Measurements from ENCODE around the gene ARMC5. TPM values are rescaled to one million over a fixed set of nuclear protein-coding genes. Genes with fewer than 3 reads are reported as not detected.
A peak's percentile ranks its signal among the peaks of the same experiment; 100 is the strongest.

ARMC5 gene
- polyA plus RNA-seq, 1 of the 3 experiments (the other 2 are of a cell fraction), result 8.9 TPM

DNA sequence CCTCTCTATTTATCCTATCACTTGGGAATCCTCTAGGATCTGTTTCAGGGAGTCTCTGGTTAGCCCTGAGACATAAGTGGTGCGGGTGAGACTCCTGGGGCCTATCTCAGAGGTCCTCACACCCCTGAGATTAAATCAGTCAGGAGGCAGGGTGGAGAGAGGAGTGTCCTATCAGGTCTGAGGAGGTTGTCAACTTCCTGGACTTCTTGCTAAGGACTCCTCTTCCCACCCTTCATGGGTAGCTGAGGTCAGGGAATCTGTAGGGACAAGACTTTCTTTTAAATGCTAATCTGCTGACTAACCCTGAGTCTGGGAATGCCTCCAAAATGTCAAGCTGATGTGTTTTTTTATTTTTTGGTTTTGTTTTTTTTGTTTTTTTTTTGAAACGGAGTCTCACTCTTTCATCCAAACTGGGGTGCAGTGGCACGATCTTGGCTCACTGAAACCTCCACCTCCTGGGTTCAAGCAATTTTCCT lies 6.6 kb upstream of the ARMC5 start:
- Histone ChIP-seq H3K27ac (ENCODE audit: low read depth in 2 of 2, low read length in 1 of 2) (peak overlapping the region; percentile 60 to 95), H3K36me3 (replicated peaks in 1 of 2; ENCODE audit: control insufficient read depth in 1 of 2, insufficient read depth in 2 of 2, low read length in 1 of 2) (peaks cover 3 to 10% of the 10 kb centered on the region in 2 experiments), H3K4me1 (ENCODE audit: control insufficient read depth in 1 of 2, insufficient read depth in 2 of 2, low read depth in 1 of 2, low read length in 1 of 2) (peaks cover 38 to 50% of the 10 kb centered on the region in 2 experiments; a peak in 3 of 4 replicates), H3K9ac (peak overlapping the region; percentile 39; the same call in 1 of the 2 replicates), H3K9me2 (no peaks in the 10 kb centered on the region), H3K4me3 (ENCODE audit: low read depth in 2 of 2, low read length in 1 of 2) (no peak overlapping the region), H3K9me3 (no peaks in the 10 kb centered on the region), H3K79me2 (ENCODE audit: insufficient read depth) (peaks cover 53% of the 10 kb centered on the region), H3K4me2 (peak overlapping the region; percentile 62), H4K20me1 (ENCODE audit: insufficient read depth) (peaks cover 32% of the 10 kb centered on the region), H3F3A (replicated peaks; ENCODE audit: insufficient read depth) (peaks cover 24% of the 10 kb centered on the region), H2AFZ (ENCODE audit: low read depth) (no peak overlapping the region), H3K27me3 (ENCODE audit: insufficient read depth) (no peaks in the 10 kb centered on the region)
- WGBS (ENCODE audit: low lambda C conversion rate), result 50% methylated on average over 3 of the region's 3 CpGs
- no peak for DNase-seq
- CTCF ChIA-PET, result interaction anchor here (0.8 to 2.6 kb wide), 7 partner anchors 9 to 468 kb away, joined by 3 to 33 read pairs (median 7); partner anchors contain the start of genes HSD3B7 and ZNF843
- POLR2A ChIA-PET, result no interaction called here
- TF ChIP-seq RFX5 (IDR thresholded peaks at IDR 0.05; ENCODE audit: low read length) (no peak), CHD2 (IDR thresholded peaks at IDR 0.05; ENCODE audit: low read length, partially characterized antibody) (no peak), FOXM1 (IDR thresholded peaks at IDR 0.05; ENCODE audit: low read depth) (no peak), FOSL2 (IDR thresholded peaks at IDR 0.05; ENCODE audit: borderline replicate concordance, low read depth) (peak; percentile 63; the same call in 1 of the 2 replicates), YY1 (IDR thresholded peaks at IDR 0.05; ENCODE audit: low read depth) (no peak), GATA2 (CRISPR knock-in tag; IDR thresholded peaks at IDR 0.05) (no peak), MEF2A (IDR thresholded peaks at IDR 0.05; ENCODE audit: borderline replicate concordance, low read depth) (no peak), NFIC (IDR thresholded peaks at IDR 0.05; ENCODE audit: borderline replicate concordance) (peak; percentile 78), NRF1 (IDR thresholded peaks at IDR 0.05; ENCODE audit: low read depth, low read length) (no peak), RXRA (IDR thresholded peaks at IDR 0.05; ENCODE audit: borderline replicate concordance, low read depth) (peak; percentile 80; the same call in 1 of the 2 replicates), TEAD4 (IDR thresholded peaks at IDR 0.05; ENCODE audit: borderline replicate concordance, insufficient read depth) (no peak), JUND (IDR thresholded peaks at IDR 0.05) (peak; percentile 71; the same call in 1 of the 2 replicates), RAD21 (IDR thresholded peaks at IDR 0.05; ENCODE audit: low read length) (no peak), TCF12 (IDR thresholded peaks at IDR 0.05) (peak; percentile 44), ELF1 (IDR thresholded peaks at IDR 0.05) (peak; percentile 68), MXI1 (IDR thresholded peaks at IDR 0.05; ENCODE audit: low read depth, low read length) (no peak), EZH2phosphoT487 (IDR thresholded peaks at IDR 0.05; ENCODE audit: borderline replicate concordance, low read depth) (no peak), RCOR1 (IDR thresholded peaks at IDR 0.05; ENCODE audit: low read length) (no peak)
- TF ChIP-seq, protein P1, sequence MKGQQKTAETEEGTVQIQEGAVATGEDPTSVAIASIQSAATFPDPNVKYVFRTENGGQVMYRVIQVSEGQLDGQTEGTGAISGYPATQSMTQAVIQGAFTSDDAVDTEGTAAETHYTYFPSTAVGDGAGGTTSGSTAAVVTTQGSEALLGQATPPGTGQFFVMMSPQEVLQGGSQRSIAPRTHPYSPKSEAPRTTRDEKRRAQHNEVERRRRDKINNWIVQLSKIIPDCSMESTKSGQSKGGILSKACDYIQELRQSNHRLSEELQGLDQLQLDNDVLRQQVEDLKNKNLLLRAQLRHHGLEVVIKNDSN (IDR thresholded peaks at IDR 0.05; ENCODE audit: borderline replicate concordance, low read depth), result no peak
- TF ChIP-seq, protein P2, sequence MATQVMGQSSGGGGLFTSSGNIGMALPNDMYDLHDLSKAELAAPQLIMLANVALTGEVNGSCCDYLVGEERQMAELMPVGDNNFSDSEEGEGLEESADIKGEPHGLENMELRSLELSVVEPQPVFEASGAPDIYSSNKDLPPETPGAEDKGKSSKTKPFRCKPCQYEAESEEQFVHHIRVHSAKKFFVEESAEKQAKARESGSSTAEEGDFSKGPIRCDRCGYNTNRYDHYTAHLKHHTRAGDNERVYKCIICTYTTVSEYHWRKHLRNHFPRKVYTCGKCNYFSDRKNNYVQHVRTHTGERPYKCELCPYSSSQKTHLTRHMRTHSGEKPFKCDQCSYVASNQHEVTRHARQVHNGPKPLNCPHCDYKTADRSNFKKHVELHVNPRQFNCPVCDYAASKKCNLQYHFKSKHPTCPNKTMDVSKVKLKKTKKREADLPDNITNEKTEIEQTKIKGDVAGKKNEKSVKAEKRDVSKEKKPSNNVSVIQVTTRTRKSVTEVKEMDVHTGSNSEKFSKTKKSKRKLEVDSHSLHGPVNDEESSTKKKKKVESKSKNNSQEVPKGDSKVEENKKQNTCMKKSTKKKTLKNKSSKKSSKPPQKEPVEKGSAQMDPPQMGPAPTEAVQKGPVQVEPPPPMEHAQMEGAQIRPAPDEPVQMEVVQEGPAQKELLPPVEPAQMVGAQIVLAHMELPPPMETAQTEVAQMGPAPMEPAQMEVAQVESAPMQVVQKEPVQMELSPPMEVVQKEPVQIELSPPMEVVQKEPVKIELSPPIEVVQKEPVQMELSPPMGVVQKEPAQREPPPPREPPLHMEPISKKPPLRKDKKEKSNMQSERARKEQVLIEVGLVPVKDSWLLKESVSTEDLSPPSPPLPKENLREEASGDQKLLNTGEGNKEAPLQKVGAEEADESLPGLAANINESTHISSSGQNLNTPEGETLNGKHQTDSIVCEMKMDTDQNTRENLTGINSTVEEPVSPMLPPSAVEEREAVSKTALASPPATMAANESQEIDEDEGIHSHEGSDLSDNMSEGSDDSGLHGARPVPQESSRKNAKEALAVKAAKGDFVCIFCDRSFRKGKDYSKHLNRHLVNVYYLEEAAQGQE (IDR thresholded peaks at IDR 0.05; ENCODE audit: low read depth, low read length), result no peak
- TF ChIP-seq, protein P3, sequence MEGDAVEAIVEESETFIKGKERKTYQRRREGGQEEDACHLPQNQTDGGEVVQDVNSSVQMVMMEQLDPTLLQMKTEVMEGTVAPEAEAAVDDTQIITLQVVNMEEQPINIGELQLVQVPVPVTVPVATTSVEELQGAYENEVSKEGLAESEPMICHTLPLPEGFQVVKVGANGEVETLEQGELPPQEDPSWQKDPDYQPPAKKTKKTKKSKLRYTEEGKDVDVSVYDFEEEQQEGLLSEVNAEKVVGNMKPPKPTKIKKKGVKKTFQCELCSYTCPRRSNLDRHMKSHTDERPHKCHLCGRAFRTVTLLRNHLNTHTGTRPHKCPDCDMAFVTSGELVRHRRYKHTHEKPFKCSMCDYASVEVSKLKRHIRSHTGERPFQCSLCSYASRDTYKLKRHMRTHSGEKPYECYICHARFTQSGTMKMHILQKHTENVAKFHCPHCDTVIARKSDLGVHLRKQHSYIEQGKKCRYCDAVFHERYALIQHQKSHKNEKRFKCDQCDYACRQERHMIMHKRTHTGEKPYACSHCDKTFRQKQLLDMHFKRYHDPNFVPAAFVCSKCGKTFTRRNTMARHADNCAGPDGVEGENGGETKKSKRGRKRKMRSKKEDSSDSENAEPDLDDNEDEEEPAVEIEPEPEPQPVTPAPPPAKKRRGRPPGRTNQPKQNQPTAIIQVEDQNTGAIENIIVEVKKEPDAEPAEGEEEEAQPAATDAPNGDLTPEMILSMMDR (IDR thresholded peaks at IDR 0.05), result no peak
- TF ChIP-seq, protein P4, sequence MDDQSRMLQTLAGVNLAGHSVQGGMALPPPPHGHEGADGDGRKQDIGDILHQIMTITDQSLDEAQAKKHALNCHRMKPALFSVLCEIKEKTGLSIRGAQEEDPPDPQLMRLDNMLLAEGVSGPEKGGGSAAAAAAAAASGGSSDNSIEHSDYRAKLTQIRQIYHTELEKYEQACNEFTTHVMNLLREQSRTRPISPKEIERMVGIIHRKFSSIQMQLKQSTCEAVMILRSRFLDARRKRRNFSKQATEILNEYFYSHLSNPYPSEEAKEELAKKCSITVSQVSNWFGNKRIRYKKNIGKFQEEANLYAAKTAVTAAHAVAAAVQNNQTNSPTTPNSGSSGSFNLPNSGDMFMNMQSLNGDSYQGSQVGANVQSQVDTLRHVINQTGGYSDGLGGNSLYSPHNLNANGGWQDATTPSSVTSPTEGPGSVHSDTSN (IDR thresholded peaks at IDR 0.05), result peak; percentile 60
- TF ChIP-seq, protein P5, sequence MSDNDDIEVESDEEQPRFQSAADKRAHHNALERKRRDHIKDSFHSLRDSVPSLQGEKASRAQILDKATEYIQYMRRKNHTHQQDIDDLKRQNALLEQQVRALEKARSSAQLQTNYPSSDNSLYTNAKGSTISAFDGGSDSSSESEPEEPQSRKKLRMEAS (IDR thresholded peaks at IDR 0.05; ENCODE audit: low read depth), result no peak; the same call in 1 of the 2 replicates
